DND-41 (cell line): ENCODE results near the gene MCU.

ENCODE experiments used
- EZH2 ChIP-seq: IDR thresholded peaks from 3 replicates; pipeline ENCODE4 v1.6.1; 2012; ENCODE audit warnings: borderline replicate concordance, low read depth, mild to moderate bottlenecking, moderate library complexity, low read length, inconsistent platforms; ENCODE audit not compliant: severe bottlenecking
- TF ChIP-seq, protein P1 (sequence below): IDR thresholded peaks from 2 replicates; pipeline ENCODE4 v1.5.1; 2012; ENCODE audit warnings: borderline replicate concordance, low read length, moderate library complexity, mild to moderate bottlenecking; ENCODE audit not compliant: poor library complexity, severe bottlenecking; ENCODE audit errors: extremely low read depth

- TF ChIP-seq, protein P1, sequence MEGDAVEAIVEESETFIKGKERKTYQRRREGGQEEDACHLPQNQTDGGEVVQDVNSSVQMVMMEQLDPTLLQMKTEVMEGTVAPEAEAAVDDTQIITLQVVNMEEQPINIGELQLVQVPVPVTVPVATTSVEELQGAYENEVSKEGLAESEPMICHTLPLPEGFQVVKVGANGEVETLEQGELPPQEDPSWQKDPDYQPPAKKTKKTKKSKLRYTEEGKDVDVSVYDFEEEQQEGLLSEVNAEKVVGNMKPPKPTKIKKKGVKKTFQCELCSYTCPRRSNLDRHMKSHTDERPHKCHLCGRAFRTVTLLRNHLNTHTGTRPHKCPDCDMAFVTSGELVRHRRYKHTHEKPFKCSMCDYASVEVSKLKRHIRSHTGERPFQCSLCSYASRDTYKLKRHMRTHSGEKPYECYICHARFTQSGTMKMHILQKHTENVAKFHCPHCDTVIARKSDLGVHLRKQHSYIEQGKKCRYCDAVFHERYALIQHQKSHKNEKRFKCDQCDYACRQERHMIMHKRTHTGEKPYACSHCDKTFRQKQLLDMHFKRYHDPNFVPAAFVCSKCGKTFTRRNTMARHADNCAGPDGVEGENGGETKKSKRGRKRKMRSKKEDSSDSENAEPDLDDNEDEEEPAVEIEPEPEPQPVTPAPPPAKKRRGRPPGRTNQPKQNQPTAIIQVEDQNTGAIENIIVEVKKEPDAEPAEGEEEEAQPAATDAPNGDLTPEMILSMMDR: no peak
- TF ChIP-seq EZH2: no peak
These were observed 130.5 kb downstream of the MCU start for GRCh38 chr10:72822342-72822986.
